Right atrium auricular region (tissue), 2 donors: ENCODE results near the gene PNKD. TPM values are rescaled to one million over a fixed set of nuclear protein-coding genes. Genes with fewer than 3 reads are reported as not detected.
A peak's percentile ranks its signal among the peaks of the same experiment; 100 is the strongest.

ENCODE experiments used
- DNase-seq: peaks from one replicate; pipeline ENCODE4 v3.0.0-alpha.2; 2019; ENCODE audit warnings: low spot score
- H3K27ac ChIP-seq, 2 donors: fragments of 200-600 bp; sonication (generic); 1 replicate in 1 of 2; 2 replicates in 1 of 2; pipeline ENCODE4 v1.5.1; 2016 to 2019
- H3K27me3 ChIP-seq, 2 donors: fragments of 200-600 bp; sonication (generic); one replicate each; pipeline versions ENCODE4 v1.5.1 to v1.6.0; 2017 to 2019
- H3K36me3 ChIP-seq: fragments of 200-600 bp; sonication (generic); one replicate; pipeline ENCODE4 v1.5.1; 2016
- H3K4me1 ChIP-seq, 2 donors: fragments of 200-600 bp; sonication (generic); one replicate each; pipeline versions ENCODE4 v1.5.1 to v1.6.0; 2017 to 2019
- H3K4me3 ChIP-seq, 2 donors: fragments of 200-600 bp; sonication (generic); 1 replicate in 1 of 2; 2 replicates in 1 of 2; pipeline ENCODE4 v1.5.1; 2017 to 2019; ENCODE audit warnings: mild to moderate bottlenecking in 1 of 2, moderate library complexity in 1 of 2
- H3K9me3 ChIP-seq, 2 donors: fragments of 200-600 bp; sonication (generic); one replicate each; pipeline ENCODE4 v1.5.1; 2019
- CTCF ChIP-seq, 2 donors: fragments of 200-600 bp; sonication (generic); IDR thresholded peaks; one replicate each; pipeline ENCODE4 v1.5.1; 2019; ENCODE audit warnings: antibody characterized with exemption in 2 of 2
- microRNA-seq, 2 donors: library from miRNA; unstranded; fragments of <30 nt; microRNA quantifications; one replicate each; pipeline ENCODE4, GENCODE V29; 2016 to 2017; ENCODE audit warnings: borderline number of aligned reads in 2 of 2, borderline replicate concordance in 1 of 2
- total RNA-seq, 2 donors: library from RNA; depleted of rRNA; stranded (reverse); fragments of >200 nt; gene quantifications; one replicate each; pipeline ENCODE4 v1.1.0, GENCODE V29; 2016

PNKD gene
- total RNA-seq, 2 donors from 2014 or later: 54.5 to 71.4 TPM

GRCh38 chr2:218393750-218394290 lies 123.5 kb downstream of the PNKD start:
- H3K4me3 ChIP-seq: no peak overlapping the region
- DNase-seq: no peak
- peaks cover 0 to 27% of the 10 kb centered on the region in 2 donors for H3K4me1 ChIP-seq
- H3K27ac ChIP-seq: no peak overlapping the region
- no peaks in the 10 kb centered on the region for H3K27me3 ChIP-seq
- TF ChIP-seq CTCF (IDR thresholded peaks at IDR 0.05): no peak
- no peaks in the 10 kb centered on the region for H3K9me3 ChIP-seq
- H3K36me3 ChIP-seq: no peaks in the 10 kb centered on the region

- no peak for TF ChIP-seq CTCF (IDR thresholded peaks at IDR 0.05)
- H3K4me1 ChIP-seq: peaks cover 0 to 32% of the 10 kb centered on the region in 2 donors
- no peak for DNase-seq
- H3K4me3 ChIP-seq: no peak overlapping the region
- H3K36me3 ChIP-seq: no peaks in the 10 kb centered on the region
- H3K27me3 ChIP-seq: no peaks in the 10 kb centered on the region
- peak overlapping the region in 1 of 2 donors; percentile 98 for H3K27ac ChIP-seq
- H3K9me3 ChIP-seq: no peaks in the 10 kb centered on the region
Observed at GRCh38 chr2:218394298-218395089, 124.2 kb downstream of the PNKD start.

GRCh38 chr2:218395090-218395444 lies 124.7 kb downstream of the PNKD start:
- Histone ChIP-seq H3K27ac (peak overlapping the region; percentile 98 to 99), H3K36me3 (no peaks in the 10 kb centered on the region), H3K9me3 (no peaks in the 10 kb centered on the region), H3K4me1 (peaks cover 0 to 32% of the 10 kb centered on the region in 2 donors), H3K4me3 (peak overlapping the region in 1 of 2 donors; percentile 93), H3K27me3 (no peaks in the 10 kb centered on the region)
- DNase-seq: no peak
- no peak for TF ChIP-seq CTCF (IDR thresholded peaks at IDR 0.05)

- H3K4me1 ChIP-seq: peaks cover 0 to 32% of the 10 kb centered on the region in 2 donors
- no peak for TF ChIP-seq CTCF (IDR thresholded peaks at IDR 0.05)
- peak overlapping the region; percentile 93 to 96 for H3K4me3 ChIP-seq
- no peaks in the 10 kb centered on the region for H3K36me3 ChIP-seq
- H3K27ac ChIP-seq: peak overlapping the region; percentile 98 to 99
- H3K27me3 ChIP-seq: no peaks in the 10 kb centered on the region
- H3K9me3 ChIP-seq: no peaks in the 10 kb centered on the region
- no peak for DNase-seq
Observed at GRCh38 chr2:218395456-218395825, 125.1 kb downstream of the PNKD start.

- H3K4me1 ChIP-seq: peaks cover 0 to 37% of the 10 kb centered on the region in 2 donors
- H3K27ac ChIP-seq: peak overlapping the region; percentile 98 to 99
- no peaks in the 10 kb centered on the region for H3K9me3 ChIP-seq
- H3K27me3 ChIP-seq: no peaks in the 10 kb centered on the region
- peak overlapping the region; percentile 93 to 96 for H3K4me3 ChIP-seq
- H3K36me3 ChIP-seq: no peaks in the 10 kb centered on the region
- peak; percentile 94 to 98 for TF ChIP-seq CTCF (IDR thresholded peaks at IDR 0.05)
- DNase-seq: peak; percentile 93
Observed at GRCh38 chr2:218395826-218396687, 125.7 kb downstream of the PNKD start.

Small RNA genes lying within 50 kb of the gene (microRNA-seq; reads per million reads assigned to microRNA genes)
- 3.5 to 5.7 reads per million in 2 donors for gene MIR6513
- gene MIR6810: 0 to 0.71 reads per million in 2 donors

Other genes with a start within 250 kb of the PNKD start
- gene RUFY4, start 201.3 kb upstream of the PNKD start, total RNA-seq: under 1 TPM in 1 of 2 donors, not detected in 1; 0.12 TPM
- gene CXCR2, start 144.5 kb upstream of the PNKD start, total RNA-seq: under 1 TPM; 0.35 to 0.59 TPM
- under 1 TPM; 0.51 to 0.78 TPM for gene CXCR1, start 103.6 kb upstream of the PNKD start, total RNA-seq
- gene ARPC2, start 53.3 kb upstream of the PNKD start, total RNA-seq: 100 to 1,000 TPM; 112 to 177 TPM
- gene GPBAR1, start 9.5 kb upstream of the PNKD start, total RNA-seq: 10 to 100 TPM in 1 of 2 donors, 1 to 10 TPM in 1; 1.9 to 10.7 TPM
- 10 to 100 TPM; 54.3 to 88.8 TPM for gene AAMP, start 382 bp upstream of the PNKD start, total RNA-seq
- gene TMBIM1, start 22.0 kb downstream of the PNKD start, total RNA-seq: 100 to 1,000 TPM in 1 of 2 donors, 10 to 100 TPM in 1; 82.8 to 225 TPM
- not detected for gene CATIP, start 86.3 kb downstream of the PNKD start, total RNA-seq
- 10 to 100 TPM in 1 of 2 donors, 1 to 10 TPM in 1; 8.7 to 22.1 TPM for gene SLC11A1, start 111.8 kb downstream of the PNKD start, total RNA-seq
- 10 to 100 TPM; 54.2 to 99.5 TPM for gene CTDSP1, start 129.3 kb downstream of the PNKD start, total RNA-seq
- not detected for gene VIL1, start 148.6 kb downstream of the PNKD start, total RNA-seq